ENCODE results near the gene C5. TPM values are rescaled to one million over a fixed set of nuclear protein-coding genes. Genes with fewer than 3 reads are reported as not detected.
A peak's percentile ranks its signal among the peaks of the same experiment; 100 is the strongest.

The C5 gene
- total RNA-seq, 1 donor from 2014 or later = 1.0 TPM

GRCh38 chr9:120937127-120937526 lies 112.9 kb downstream of the C5 start:
- no peak for DNase-seq
- no peaks in the 10 kb centered on the region for H3K4me1 Mint-ChIP-seq (ENCODE audit: low read depth, unreplicated experiment)
- H3K4me3 Mint-ChIP-seq (ENCODE audit: unreplicated experiment) = no peak overlapping the region
- peaks cover 2% of the 10 kb centered on the region for H3K9me3 Mint-ChIP-seq (ENCODE audit: unreplicated experiment)
- H3K27ac Mint-ChIP-seq (ENCODE audit: unreplicated experiment) = no peak overlapping the region
- H3K36me3 Mint-ChIP-seq (ENCODE audit: unreplicated experiment) = no peaks in the 10 kb centered on the region
- peaks cover 5% of the 10 kb centered on the region for H3K27me3 Mint-ChIP-seq (ENCODE audit: unreplicated experiment)
- no peak for TF ChIP-seq CTCF (IDR thresholded peaks at IDR 0.05; ENCODE audit: partially characterized antibody, unreplicated experiment)

- Mint-ChIP-seq H3K27me3 (ENCODE audit: unreplicated experiment) (peaks cover 5% of the 10 kb centered on the region), H3K4me3 (ENCODE audit: unreplicated experiment) (no peak overlapping the region), H3K4me1 (ENCODE audit: low read depth, unreplicated experiment) (no peaks in the 10 kb centered on the region), H3K27ac (ENCODE audit: unreplicated experiment) (no peak overlapping the region), H3K9me3 (ENCODE audit: unreplicated experiment) (peaks cover 2% of the 10 kb centered on the region), H3K36me3 (ENCODE audit: unreplicated experiment) (no peaks in the 10 kb centered on the region)
- no peak for TF ChIP-seq CTCF (IDR thresholded peaks at IDR 0.05; ENCODE audit: partially characterized antibody, unreplicated experiment)
- DNase-seq = no peak
Measured at GRCh38 chr9:120936764-120937122, 113.3 kb downstream of the C5 start.

DNA sequence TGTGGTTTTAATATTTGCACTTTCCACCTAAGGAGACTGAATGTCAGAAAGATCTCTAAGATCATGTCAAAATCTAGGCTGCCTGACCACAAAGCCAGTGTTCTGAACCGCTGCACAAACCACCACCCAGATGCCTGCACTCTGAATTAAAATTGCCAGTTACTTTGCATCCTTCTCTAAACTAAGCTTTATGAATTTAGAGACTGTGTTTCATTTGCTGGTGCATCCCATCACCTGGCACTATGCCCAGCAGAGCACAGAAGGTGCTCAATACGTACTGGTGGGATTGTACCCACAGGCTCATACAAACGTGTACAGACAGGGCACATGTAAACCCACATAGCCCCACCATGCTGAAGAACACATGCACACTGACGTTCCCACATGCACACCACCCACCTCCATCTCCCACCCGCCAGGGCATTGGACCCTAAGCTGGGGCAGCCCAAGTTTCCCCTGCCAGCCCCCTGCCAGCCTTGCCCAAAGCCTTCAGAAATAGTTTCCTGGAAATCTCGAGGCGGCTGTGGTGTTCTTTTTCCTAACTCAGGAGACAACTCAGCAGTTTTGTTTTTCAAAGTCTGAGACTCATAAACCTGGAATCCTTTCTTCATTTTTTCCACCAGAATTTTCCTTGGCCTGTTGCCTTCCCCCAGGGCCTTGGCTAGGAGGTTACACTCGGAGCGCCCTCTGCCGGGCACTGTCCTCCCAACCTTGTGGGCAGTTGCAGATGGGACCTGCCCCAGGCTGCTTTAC lies 113.9 kb downstream of the C5 start:
- Mint-ChIP-seq H3K27ac (ENCODE audit: unreplicated experiment) (no peak overlapping the region), H3K4me1 (ENCODE audit: low read depth, unreplicated experiment) (no peaks in the 10 kb centered on the region), H3K4me3 (ENCODE audit: unreplicated experiment) (no peak overlapping the region), H3K9me3 (ENCODE audit: unreplicated experiment) (peaks cover 2% of the 10 kb centered on the region), H3K36me3 (ENCODE audit: unreplicated experiment) (no peaks in the 10 kb centered on the region), H3K27me3 (ENCODE audit: unreplicated experiment) (peaks cover 3% of the 10 kb centered on the region)
- peak; percentile 87 for TF ChIP-seq CTCF (IDR thresholded peaks at IDR 0.05; ENCODE audit: partially characterized antibody, unreplicated experiment)
- DNase-seq = peak; percentile 96

- no peak for TF ChIP-seq CTCF (IDR thresholded peaks at IDR 0.05; ENCODE audit: partially characterized antibody, unreplicated experiment)
- H3K27me3 Mint-ChIP-seq (ENCODE audit: unreplicated experiment) = peaks cover 3% of the 10 kb centered on the region
- no peak overlapping the region for H3K4me3 Mint-ChIP-seq (ENCODE audit: unreplicated experiment)
- no peaks in the 10 kb centered on the region for H3K4me1 Mint-ChIP-seq (ENCODE audit: low read depth, unreplicated experiment)
- no peaks in the 10 kb centered on the region for H3K36me3 Mint-ChIP-seq (ENCODE audit: unreplicated experiment)
- H3K9me3 Mint-ChIP-seq (ENCODE audit: unreplicated experiment) = peaks cover 2% of the 10 kb centered on the region
- no peak for DNase-seq
- no peak overlapping the region for H3K27ac Mint-ChIP-seq (ENCODE audit: unreplicated experiment)
Measured at GRCh38 chr9:120935383-120935857, 114.7 kb downstream of the C5 start.

- no peaks in the 10 kb centered on the region for H3K36me3 Mint-ChIP-seq (ENCODE audit: unreplicated experiment)
- no peak overlapping the region for H3K4me3 Mint-ChIP-seq (ENCODE audit: unreplicated experiment)
Measured at GRCh38 chr9:120934281-120934680, 115.8 kb downstream of the C5 start.

More at GRCh38 chr9:120934281-120934680, 115.8 kb downstream of the C5 start:
- Mint-ChIP-seq H3K4me1 (ENCODE audit: low read depth, unreplicated experiment) (no peaks in the 10 kb centered on the region), H3K27me3 (ENCODE audit: unreplicated experiment) (peaks cover 3% of the 10 kb centered on the region), H3K27ac (ENCODE audit: unreplicated experiment) (no peak overlapping the region), H3K9me3 (ENCODE audit: unreplicated experiment) (peaks cover 5% of the 10 kb centered on the region)
- TF ChIP-seq CTCF (IDR thresholded peaks at IDR 0.05; ENCODE audit: partially characterized antibody, unreplicated experiment) = no peak
- no peak for DNase-seq

All from glutamatergic neuron (in vitro differentiated cells).